ENCODE data around the gene XBP1.
"Not testable (repeated sequence)": the region's sequence is repeated elsewhere in the genome, so short reads cannot be mapped to it uniquely, and the experiment has no call there.

The XBP1 gene

DNA sequence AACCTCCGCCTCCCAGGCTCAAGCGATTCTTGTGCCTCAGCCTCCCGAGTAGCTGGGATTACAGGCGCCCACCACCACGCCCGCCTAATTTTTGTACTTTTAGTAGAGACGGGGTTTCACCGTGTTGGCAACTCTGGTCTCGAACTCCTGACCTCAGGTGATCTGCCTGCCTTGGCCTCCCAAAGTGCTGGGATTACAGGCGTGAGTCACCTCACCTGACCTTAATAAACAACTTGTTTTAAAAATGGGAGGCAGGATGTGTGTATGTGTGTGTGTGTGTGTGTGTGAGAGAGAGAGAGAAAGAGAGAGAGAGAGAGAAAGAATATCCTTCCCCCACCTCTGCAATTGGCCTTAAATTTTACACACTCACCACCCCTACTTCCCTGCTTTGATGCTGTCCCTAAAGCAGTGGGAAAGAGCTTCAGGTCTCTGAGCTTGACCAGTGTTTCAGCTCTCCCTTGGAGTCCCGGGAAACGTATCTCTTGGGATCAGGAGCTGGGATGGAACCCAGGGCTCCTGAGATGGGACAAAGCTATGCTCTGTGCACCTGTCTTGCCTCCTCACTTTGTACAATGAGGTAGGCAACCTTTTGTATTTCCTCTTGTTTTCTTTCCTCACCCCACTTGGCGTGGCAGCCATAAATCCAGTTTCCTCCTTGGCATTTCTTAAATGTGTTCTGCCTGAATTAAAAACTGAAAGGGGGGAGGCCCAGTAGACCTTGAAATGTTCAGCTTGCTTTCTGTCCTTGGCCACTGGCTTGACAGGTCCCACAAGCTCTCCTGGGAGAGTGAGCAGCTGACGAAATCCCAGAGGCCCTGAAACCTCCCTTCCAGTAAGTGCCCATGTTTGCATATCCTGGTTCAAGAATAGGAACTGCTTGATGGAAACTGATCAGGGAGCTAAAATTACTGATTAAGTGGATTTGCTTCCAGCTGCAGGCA lies 17.8 kb upstream of the XBP1 start:
- DNase-seq (ENCODE audit: low read depth, low spot score): no peak

DNA sequence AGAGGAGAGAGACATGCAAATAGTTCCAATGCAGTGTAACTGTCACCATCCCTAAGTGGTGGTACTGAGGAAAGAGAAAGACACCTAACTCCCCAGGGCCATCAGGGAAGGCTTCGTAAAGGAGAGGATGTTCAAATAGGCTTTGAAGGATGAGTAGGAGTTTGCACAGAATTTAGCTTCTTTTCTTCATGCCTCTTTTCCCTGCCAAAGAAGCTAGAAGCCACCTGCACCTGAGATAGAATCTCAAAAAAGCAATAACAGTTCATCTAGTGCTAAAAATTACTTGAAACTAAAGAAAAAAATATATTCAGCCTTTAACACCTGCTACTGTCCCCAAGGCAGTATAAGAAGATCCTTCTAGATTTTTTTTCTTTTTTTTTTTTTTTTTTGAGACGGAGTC lies 16.7 kb upstream of the XBP1 start:
- no peak for DNase-seq (ENCODE audit: low read depth, low spot score)

DNA sequence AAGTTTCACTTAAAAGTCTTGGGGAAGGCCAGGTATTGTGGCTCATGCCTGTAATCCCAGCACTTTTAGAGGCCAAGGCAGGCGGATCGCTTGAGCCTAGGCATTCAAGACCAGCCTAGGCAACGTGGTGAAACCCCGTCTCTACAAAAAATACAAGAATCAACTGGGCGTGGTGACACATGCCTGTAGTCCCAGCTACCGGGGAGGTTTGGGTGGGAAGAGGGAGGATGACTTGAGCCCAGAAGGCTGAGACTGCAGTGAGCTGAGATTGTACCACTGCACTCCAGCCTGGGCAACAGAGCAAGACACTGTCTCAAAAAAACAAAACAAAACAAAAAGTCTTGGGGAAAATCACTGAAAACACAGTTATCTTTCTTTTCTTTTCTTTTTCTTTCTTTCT lies 15.4 kb upstream of the XBP1 start:
- no peak for DNase-seq (ENCODE audit: low read depth, low spot score)

DNA sequence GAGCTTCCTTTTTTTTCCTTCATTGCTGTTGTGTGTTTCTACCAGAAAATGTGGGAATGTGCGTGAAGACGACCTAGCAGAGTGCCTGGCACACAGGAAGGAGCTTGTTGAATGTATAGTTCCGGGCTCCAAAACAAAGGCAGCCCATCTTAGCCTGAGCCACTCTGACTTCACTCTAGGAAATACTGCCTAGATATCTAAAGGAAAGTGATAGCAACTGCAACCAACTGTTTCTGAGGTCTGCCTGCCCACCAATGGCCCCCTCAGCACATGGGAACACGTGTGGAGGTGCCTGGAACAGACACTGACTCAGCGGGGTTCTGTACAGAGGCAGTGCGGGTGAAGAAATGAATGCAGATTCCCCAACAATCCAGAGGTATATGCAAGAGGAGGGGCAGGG lies 14.7 kb upstream of the XBP1 start:
- DNase-seq (ENCODE audit: low read depth, low spot score): no peak

DNA sequence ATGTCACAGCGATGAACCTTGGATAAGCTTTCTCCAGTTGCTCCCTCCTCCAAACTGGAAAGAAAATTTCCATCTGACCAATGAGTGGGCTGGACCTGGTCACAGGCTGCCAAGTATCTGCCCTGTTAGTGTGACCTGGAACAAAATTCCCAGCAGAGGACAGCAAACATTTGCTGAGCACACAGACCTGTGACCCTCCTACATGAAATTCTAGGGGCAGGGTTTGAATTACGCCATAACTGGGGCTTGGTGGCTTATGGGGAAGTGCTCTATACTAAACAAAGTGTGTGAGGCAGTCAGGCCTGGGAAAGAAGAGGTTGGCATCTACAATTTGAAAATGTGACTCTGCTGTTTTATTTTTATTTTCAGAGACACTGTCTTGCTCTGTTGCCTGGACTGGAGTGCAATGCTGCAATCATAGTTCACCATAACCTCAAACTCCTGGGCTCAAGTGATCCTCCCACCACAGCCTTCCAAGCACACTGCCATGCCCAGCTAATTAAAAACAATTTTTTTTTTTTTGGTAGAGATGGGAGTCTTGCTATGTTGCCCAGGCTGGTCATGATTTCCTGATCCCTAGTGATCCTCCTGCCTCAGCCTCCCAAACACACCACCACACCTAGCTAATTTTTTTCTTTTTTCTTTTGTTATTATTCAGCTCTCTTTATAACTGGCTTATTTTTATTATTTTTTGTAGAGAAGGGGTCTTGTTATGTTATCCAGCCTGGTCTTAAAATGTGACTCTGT lies 13.6 kb upstream of the XBP1 start:
- no peak for DNase-seq (ENCODE audit: low read depth, low spot score)

DNA sequence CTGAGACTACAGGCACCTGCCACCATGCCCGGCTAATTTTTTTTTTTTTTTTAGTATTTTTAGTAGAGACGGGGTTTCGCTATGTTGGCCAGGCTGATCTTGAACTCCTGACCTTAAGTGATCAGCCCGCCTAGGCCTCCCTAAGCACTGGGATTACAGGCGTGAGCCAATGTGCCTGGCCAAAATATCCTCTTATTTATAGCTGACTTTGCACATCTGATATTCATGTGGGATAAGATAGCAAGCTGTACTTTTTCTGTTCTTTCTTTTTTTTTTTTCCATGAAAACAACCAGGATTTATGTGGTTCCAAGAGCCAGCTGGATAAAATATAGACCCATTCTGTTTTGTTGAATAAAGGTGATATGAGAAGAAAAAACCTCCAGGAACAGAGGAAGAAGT lies 12.1 kb upstream of the XBP1 start:
- no peak for DNase-seq (ENCODE audit: low read depth, low spot score)

DNA sequence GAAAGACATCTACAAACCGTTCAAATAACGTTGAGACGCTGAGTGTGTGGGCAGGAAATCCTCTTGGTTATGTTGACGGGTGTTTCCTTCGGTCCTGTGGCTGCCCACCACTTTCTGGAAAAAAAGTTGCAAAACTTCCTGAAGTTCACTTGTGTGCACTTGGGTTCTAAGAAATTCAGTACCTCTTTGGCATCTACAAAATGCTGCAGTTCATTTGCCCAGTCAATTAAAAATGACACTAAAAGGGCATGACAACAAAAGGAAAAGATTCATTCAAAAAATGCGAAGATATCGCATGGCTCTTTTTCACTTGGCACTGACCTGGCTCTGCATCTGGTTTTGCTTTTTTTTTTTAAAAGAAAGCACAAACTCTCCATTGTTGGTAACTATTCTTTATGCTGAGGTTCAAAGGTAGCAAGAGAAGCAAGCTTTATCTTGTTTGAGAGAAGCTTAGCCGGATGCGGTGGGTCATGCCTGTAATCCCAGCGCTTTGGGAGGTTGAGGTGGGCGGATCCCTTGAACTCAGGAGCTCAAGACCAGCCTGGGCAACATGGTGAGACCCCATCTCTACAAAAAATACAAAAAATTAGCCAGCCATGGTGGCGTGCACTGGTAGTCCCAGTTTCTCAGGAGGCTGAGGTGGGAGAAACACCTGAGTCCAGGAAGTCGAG lies 10.6 kb upstream of the XBP1 start:
- no peak for DNase-seq (ENCODE audit: low read depth, low spot score)

DNA sequence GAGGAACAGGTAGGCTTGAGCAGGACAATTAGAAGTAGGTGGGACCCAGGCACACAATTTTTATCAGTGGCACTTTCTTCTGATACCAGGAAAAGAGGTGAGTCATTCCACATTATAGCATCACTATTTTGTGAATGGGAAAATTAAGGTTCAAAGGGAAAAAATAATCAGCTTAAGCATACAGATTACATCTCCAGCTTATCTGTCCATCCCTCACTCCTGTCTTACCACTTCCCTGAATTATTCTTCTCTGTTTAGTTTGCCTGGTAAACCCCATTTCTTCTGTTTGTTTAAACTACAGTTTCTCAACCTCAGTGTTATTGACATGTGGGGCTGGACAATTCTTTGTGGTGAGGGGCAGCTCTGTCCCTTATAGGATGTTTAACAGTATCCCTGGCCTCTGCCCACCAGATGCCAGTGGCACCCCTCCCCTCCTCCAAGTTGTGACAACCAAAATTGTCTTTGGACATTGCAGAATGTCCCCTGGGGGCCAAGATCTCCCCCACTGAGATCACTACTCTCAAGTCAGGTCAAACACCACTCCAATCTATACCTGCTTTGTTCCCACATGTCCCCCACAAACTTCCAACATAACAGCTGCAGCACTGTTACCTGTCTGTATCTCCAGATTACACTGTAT lies 8.5 kb upstream of the XBP1 start:
- DNase-seq (ENCODE audit: low read depth, low spot score): no peak

DNA sequence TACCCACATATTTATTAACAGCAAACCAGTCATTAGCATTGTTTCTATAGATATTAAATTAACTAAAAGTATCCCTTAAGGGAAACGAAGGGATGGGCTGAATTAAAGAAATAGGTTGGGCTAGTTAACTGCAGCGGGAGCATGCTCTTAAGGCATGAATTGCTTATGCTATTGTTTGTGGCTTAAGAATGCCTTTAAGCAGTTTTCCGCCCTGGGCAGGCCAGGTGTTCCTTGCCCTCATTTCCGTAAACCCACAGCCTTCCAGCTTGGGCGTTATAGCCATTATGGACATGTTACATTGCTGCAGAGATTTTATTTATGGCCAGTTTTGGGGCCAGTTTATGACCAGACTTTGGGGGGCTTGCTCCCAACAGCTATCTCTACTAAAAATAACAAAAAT lies 5.1 kb upstream of the XBP1 start:
- DNase-seq (ENCODE audit: low read depth, low spot score): not testable (repeated sequence)

DNA sequence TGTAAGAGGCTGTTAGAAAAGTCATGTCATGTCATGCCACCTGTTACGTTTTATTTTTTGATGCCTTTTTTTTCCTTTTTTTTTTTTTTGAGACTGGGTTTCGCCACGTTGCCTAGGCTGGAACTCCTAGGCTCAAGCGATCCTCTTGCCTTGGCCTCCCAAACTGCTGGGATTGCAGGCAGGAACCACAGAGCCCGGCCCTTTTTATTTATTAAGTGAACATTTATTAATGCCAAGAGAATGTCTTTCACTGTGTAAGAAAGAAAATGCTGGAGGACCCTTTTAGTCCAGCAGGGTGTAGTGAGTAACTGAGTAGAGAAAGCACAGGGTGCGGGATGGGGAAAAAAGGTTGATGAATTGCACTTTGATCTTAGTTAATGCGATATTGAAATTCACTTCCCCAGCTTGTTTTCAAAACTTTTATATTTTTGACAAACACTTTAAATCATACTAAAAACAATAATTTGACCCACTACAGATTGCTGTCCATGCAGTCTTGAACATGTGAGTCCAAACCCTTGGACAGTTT lies 2.3 kb upstream of the XBP1 start:
- DNase-seq (ENCODE audit: low read depth, low spot score): no peak

DNA sequence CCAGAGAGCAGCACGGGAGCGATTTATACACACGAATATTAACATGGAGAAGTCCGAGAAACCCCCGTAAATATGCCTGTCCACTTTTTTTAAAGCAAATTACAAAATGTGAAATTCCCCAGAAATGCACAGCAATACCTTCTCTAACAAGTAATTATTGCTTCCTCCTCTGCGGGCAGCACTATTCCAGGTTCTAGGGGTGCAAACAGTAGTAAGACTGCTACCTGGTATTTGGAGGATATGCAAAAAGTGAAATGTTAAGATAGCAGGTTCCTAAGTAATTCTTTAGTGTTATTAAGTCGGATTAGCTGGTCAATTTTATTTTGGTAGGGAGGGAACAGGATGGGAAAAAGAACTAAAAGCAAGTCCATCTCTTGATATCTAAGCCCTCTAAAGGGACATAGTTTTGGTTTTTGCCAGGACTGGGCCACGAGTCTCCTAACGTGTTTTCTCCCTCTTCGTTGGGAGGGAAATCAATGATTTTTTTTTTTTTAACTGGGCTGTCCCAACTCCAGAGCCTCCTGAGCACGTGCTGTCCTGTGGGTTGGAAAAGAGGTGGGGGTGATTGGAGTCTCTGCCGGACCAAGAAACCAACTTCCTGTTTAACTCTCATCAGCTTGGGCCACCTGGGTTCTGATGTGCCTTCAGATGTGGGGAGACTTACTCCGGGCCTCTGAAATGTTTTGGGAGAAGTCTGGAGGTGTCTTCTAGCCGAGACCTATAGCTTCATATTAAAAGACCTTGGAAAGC lies 1.7 kb upstream of the XBP1 start:
- DNase-seq (ENCODE audit: low read depth, low spot score): no peak

DNA sequence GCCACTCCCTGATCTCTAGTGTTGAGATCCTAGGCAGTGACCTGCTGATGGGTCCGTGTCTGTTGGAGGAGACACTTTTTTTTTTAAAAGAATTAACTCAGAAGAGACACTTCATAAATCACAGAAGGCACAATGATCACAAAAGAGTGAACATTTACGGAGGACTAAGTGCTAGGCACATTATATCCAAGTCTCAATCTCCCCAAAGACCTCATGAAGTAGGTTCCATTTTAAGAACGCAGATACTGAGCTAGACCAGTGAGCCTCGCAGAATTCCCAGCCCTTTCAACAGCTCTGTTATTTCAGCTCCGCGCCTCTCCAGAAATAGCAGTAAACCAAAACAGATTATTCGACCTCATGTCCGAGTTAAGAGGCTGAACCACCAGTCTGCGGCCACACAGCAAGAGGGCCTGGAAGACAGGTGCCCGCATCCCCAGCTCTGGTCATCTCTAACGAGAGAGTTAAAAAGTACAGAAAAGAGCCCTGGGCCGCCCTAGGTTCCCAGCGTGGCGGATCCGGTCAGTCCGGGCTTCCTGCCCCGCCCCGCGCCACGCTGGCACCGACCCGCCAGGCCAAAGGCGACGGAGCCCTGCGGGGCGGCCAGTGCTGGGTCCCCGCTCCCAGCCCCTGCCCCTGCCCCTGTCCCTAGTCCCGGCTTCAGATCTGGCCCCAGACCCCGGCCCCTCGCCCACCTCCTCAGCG lies 612 bp downstream of the XBP1 start:
- DNase-seq (ENCODE audit: low read depth, low spot score): peak; percentile 82

DNA sequence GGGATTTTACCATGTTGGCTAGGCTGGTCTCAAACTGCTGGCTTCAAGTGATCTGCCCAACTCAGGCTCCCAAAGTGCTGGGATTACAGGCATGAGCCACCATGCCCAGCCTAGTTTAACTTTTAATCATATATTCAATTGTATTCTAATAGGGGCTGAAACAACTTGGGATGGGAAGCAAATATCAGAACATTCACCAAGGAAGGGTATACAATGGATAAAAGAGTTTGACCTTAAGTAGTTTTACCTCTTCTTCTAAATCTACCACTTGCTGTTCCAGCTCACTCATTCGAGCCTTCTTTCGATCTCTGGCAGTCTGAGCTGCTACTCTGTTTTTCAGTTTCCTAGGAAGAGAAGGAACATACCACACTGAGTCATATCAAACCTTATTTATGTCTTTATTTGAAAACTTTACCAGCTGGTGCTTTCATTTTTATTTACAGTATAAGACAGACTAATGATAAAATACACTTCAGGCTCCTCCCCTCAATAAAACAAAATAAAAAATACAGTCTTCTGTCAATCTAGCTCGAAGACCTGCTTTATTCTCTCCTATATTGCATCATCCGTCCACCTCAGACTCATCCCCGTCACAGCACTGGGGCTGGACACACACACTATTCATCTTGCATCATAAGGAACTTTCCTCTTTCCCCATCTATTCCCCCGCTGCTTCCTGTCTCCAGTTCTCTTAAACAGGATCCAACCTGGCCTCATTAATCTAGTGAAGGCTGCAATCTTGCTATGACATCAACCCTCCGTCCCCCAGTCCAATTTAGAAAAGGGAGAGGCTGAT lies 1.4 kb downstream of the XBP1 start:
- DNase-seq (ENCODE audit: low read depth, low spot score): peak; percentile 76

DNA sequence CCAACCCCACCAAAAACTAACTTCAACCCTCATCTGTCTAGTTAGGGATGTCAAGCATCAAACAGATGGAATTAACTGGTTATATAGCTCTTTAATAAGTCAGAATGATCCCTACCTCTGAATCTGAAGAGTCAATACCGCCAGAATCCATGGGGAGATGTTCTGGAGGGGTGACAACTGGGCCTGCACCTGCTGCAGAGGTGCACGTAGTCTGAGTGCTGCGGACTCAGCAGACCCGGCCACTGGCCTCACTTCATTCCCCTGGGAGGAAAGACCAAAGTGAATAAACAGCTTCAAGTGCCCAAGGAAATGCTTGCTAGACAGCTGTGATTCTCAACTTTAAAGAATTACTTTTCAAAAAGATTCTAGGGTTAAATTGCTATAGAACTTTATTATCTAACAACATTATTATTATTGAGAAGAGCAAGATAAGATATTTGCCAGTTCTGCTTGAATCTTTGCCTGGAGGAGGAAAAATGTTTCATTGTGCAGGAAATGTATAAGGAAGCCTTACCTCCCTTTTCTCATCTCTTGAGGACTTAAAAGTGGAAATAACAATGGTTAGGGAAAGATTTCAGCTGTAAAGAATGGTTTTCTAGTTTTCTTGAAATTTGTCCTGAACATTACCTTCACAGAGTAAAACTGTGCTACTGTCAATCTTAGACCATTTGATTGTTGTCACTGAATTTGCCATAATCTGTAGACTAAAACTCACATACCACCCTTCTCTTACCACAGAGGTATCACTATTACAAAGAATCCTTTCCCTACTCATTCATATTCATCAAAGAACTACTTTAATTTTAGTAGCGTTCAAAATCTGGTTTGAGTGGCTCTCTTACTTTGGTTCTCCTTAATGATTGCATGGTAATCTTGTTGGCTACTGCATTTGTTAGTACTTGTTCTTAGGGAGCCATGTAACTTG lies 4.2 kb downstream of the XBP1 start:
- no peak for DNase-seq (ENCODE audit: low read depth, low spot score)

DNA sequence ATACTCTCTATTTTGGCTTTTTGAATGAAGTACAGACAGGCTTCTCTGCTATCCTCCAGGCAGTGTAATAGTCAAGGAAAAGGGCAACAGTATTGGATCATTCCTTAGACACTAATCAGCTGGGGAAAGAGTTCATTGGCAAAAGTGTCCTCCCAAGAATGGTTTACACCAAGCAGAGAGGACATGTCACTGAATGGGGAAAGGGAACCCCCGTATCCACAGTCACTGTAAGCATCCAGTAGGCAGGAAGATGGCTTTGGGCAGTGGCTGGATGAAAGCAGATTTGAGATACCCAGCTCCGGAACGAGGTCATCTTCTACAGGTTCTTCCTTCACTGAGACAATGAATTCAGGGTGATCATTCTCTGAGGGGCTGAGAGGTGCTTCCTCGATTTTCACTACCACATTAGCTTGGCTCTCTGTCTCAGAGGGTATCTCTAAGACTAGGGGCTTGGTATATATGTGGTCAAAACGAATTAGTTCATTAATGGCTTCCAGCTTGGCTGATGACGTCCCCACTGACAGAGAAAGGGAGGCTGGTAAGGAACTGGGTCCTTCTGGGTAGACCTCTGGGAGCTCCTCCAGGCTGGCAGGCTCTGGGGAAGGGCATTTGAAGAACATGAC lies 5.2 kb downstream of the XBP1 start:
- no peak for DNase-seq (ENCODE audit: low read depth, low spot score)

DNA sequence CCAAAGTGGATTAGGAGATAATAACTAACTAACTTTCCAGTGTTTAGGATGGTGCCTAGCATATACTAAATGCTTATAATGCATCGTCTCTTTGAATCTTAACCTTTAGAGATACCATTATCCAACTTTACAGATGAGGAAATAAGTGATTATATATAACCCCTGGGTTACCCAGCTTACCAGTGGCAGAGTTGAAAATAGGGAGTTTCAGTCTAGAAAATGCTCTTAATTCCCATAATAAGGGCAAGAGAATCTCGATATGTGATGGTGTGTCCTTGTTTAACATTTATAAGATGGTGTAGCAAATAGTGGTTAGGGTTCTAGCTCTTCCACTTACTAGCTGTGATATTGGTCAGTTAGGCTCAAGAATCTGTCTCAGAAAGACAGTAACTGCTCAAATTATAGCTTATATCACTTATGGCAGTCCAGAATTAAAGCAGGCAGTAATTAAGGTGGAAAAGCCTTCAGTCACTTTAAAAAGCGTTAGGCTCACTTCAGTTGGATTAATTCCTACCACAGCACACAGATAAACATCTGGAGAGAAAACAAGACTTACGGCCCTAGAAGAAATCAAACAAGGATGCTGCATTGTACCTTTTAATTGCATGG lies 6.3 kb downstream of the XBP1 start:
- DNase-seq (ENCODE audit: low read depth, low spot score): no peak
